ENCODE data around the gene EVC. TPM values are rescaled to one million over a fixed set of nuclear protein-coding genes. Genes with fewer than 3 reads are reported as not detected.

The EVC gene
- total RNA-seq, 4 donors from 2014 or later = 23.0 to 54.1 (median 30.0) TPM

GRCh38 chr4:5701971-5702370, 9.0 kb upstream of the EVC start:
- 95% methylated on average over 8 of the region's 8 CpGs for WGBS
- no peak overlapping the region for H3K4me3 ChIP-seq
- H3K4me1 ChIP-seq = peaks cover 13% of the 10 kb centered on the region
- H3K27me3 ChIP-seq = no peaks in the 10 kb centered on the region
- TF ChIP-seq POLR2AphosphoS5 (IDR thresholded peaks at IDR 0.05) = no peak
- TF ChIP-seq EP300 (IDR thresholded peaks at IDR 0.05) = no peak
- no peak for TF ChIP-seq POLR2A (IDR thresholded peaks at IDR 0.05)
- TF ChIP-seq CTCF (IDR thresholded peaks at IDR 0.05) = no peak
- H3K27ac ChIP-seq = no peak overlapping the region
- H3K9me3 ChIP-seq = no peaks in the 10 kb centered on the region
- DNase-seq (ENCODE audit: low spot score in 2 of 2) = no peak
- peaks cover 3% of the 10 kb centered on the region for H3K36me3 ChIP-seq

- Histone ChIP-seq H3K9me3 (no peaks in the 10 kb centered on the region), H3K4me1 (peaks cover 32% of the 10 kb centered on the region), H3K27me3 (no peaks in the 10 kb centered on the region), H3K36me3 (no peaks in the 10 kb centered on the region), H3K27ac (no peak overlapping the region), H3K4me3 (no peak overlapping the region)
- no peak for DNase-seq (ENCODE audit: low spot score in 2 of 2)
- WGBS = 94% methylated on average over 5 of the region's 5 CpGs
- TF ChIP-seq POLR2A (IDR thresholded peaks at IDR 0.05) = no peak
Observed at GRCh38 chr4:5703831-5704230, 7.2 kb upstream of the EVC start.

- WGBS = 73% methylated on average over 6 of the region's 6 CpGs
- no peak overlapping the region for H3K27ac ChIP-seq
Observed at GRCh38 chr4:5704276-5704675, 6.7 kb upstream of the EVC start.

GRCh38 chr4:5705647-5706320, 5.2 kb upstream of the EVC start:
- no peak for DNase-seq (ENCODE audit: low spot score in 2 of 2)
- no peaks in the 10 kb centered on the region for H3K27me3 ChIP-seq
- no peaks in the 10 kb centered on the region for H3K36me3 ChIP-seq
- TF ChIP-seq POLR2A (IDR thresholded peaks at IDR 0.05) = no peak
- no peak for TF ChIP-seq CTCF (IDR thresholded peaks at IDR 0.05)
- TF ChIP-seq EP300 (IDR thresholded peaks at IDR 0.05) = no peak
- no peak for TF ChIP-seq POLR2AphosphoS5 (IDR thresholded peaks at IDR 0.05)
- no peak overlapping the region for H3K4me3 ChIP-seq
- H3K4me1 ChIP-seq = peaks cover 49% of the 10 kb centered on the region
- H3K9me3 ChIP-seq = no peaks in the 10 kb centered on the region
- no peak overlapping the region for H3K27ac ChIP-seq
- 65% methylated on average over 5 of the region's 5 CpGs for WGBS

More at GRCh38 chr4:5704276-5704675, 6.7 kb upstream of the EVC start:
- no peaks in the 10 kb centered on the region for H3K27me3 ChIP-seq
- H3K9me3 ChIP-seq = no peaks in the 10 kb centered on the region
- H3K4me1 ChIP-seq = peaks cover 34% of the 10 kb centered on the region
- DNase-seq (ENCODE audit: low spot score in 2 of 2) = no peak
- no peak for TF ChIP-seq POLR2AphosphoS5 (IDR thresholded peaks at IDR 0.05)
- no peak for TF ChIP-seq EP300 (IDR thresholded peaks at IDR 0.05)
- no peak for TF ChIP-seq POLR2A (IDR thresholded peaks at IDR 0.05)
- TF ChIP-seq CTCF (IDR thresholded peaks at IDR 0.05) = no peak
- no peaks in the 10 kb centered on the region for H3K36me3 ChIP-seq
- H3K4me3 ChIP-seq = no peak overlapping the region

DNA sequence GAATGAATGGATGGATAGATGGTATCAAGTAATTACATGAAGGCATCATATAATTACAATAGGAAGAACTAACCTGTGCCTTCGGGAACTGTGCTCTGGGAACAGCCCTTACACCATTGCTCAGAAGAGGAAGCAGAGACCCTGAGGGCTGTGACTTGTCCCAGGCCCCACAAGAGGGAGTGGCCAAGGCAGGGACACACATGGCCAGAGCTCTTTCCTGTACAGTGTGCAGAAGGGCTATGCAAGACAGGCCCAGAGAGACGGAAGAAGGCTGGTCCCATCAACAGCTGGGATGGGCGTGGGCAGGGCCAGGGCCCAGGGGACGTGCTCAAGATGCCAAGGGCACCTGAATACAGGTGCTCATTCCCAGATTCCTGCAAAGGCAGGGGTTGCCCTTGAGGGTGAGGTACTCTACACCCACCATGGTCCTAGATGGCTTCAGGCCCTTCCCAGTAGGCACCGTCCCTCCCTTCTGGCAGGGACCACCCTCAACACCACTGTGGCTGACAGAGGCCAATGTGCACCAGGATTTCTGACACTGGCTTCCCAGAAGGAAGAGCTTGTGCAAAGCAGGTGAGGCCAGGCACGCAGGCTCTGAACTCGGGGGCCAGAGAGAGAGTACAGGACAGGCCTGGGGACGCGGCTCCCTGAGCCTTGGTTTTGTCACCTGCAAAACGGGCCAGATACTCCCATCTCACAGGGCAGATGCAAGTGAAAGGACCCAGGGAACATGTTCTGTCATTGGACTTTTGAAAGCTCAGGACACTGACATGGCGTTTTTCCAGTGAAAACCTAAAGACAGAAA, 4.3 kb upstream of the EVC start:
- 92% methylated on average over 10 of the region's 11 CpGs for WGBS
- Histone ChIP-seq H3K9me3 (no peaks in the 10 kb centered on the region), H3K27ac (no peak overlapping the region), H3K4me1 (peaks cover 53% of the 10 kb centered on the region), H3K27me3 (no peaks in the 10 kb centered on the region), H3K4me3 (peak overlapping the region; percentile 69), H3K36me3 (no peaks in the 10 kb centered on the region)
- no peak for TF ChIP-seq EP300 (IDR thresholded peaks at IDR 0.05)
- TF ChIP-seq POLR2A (IDR thresholded peaks at IDR 0.05) = no peak
- no peak for TF ChIP-seq CTCF (IDR thresholded peaks at IDR 0.05)
- no peak for TF ChIP-seq POLR2AphosphoS5 (IDR thresholded peaks at IDR 0.05)
- DNase-seq (ENCODE audit: low spot score in 2 of 2) = no peak

All from suprapubic skin (tissue), 4 donors.